HepG2 (cell line): Measurements from ENCODE around the gene PMM2. TPM values are rescaled to one million over a fixed set of nuclear protein-coding genes. Genes with fewer than 3 reads are reported as not detected.

ENCODE experiments used
- ATAC-seq: fragments of 200-7000 bp; cut with Tn5 transposase; 3 replicates; pipeline ENCODE4 v1.9.1; 2020; ENCODE audit warnings: mild to moderate bottlenecking, moderate library complexity
- BruUV-seq: library from RNA; stranded (reverse); fragments of 400-500 nt; replicated peaks from 2 replicates; lab custom pipeline; 2021; lab: Mats Ljungman, UMichigan
- CTCF ChIA-PET: fragments of 300-600 bp; formaldehyde crosslinking; extraction: SDS; loops from one replicate; lab custom pipeline; 2021; ENCODE audit warnings: low total read pairs, inconsistent platforms, low intra/inter-chr PET ratio; lab: Yijun Ruan, JAX
- POLR2A ChIA-PET: fragments of 350-600 bp; sonication (Branson Sonifier 250); formaldehyde crosslinking; loops from one replicate; lab custom pipeline; 2020; ENCODE audit warnings: antibody characterized with exemption, inconsistent platforms; lab: Yijun Ruan, JAX
- DNase-seq: peaks from one replicate; pipeline ENCODE4 v3.0.0-alpha.2; 2015; ENCODE audit warnings: low spot score
- FAIRE-seq: peaks from 3 replicates; lab custom pipeline; 2011; peaks lifted over from hg19 to GRCh38; lab: Jason Lieb, UNC
- H2AFZ ChIP-seq: one replicate; pipeline ENCODE4 v1.6.1; 2011; ENCODE audit warnings: low read length, inconsistent platforms
- H3K27ac ChIP-seq: fragments of 300-600 bp; 3 replicates; pipeline ENCODE4 v1.8.0; 2011; ENCODE audit warnings: mixed run types, mild to moderate bottlenecking, mixed read lengths, low read length, inconsistent platforms; ENCODE audit not compliant: insufficient read depth; ENCODE audit errors: extremely low read length
- H3K27me3 ChIP-seq, 2 experiments: fragments of 200-600 bp in 1 of 2; 2 replicates in 1 of 2; 3 replicates in 1 of 2; pipeline versions ENCODE4 v1.6.0 to v1.8.0; 2011; ENCODE audit warnings: low read length in 2 of 2, mild to moderate bottlenecking in 2 of 2, moderate library complexity in 2 of 2, inconsistent platforms in 1 of 2; ENCODE audit not compliant: insufficient read depth in 2 of 2, control insufficient read depth in 1 of 2
- H3K36me3 ChIP-seq, 2 experiments: fragments of 200-600 bp in 1 of 2; replicated peaks in 1 of 2; 2 replicates in 1 of 2; 3 replicates in 1 of 2; pipeline versions ENCODE4 v1.5.1 to v1.8.0; 2011; ENCODE audit warnings: low read length in 2 of 2, inconsistent platforms in 1 of 2; ENCODE audit not compliant: insufficient read depth in 2 of 2, control insufficient read depth in 1 of 2
- H3K4me1 ChIP-seq: 2 replicates; pipeline ENCODE4 v1.5.1; 2012; ENCODE audit warnings: low read length, inconsistent platforms; ENCODE audit not compliant: insufficient read depth
- H3K4me2 ChIP-seq: 2 replicates; pipeline ENCODE4 v1.6.0; 2011; ENCODE audit warnings: low read depth, low read length, inconsistent platforms
- H3K4me3 ChIP-seq, 3 experiments: fragments of 200-600 bp in 1 of 3; sonication (generic), shearing (Covaris generic) in 1 of 3; replicated peaks in 1 of 3; 2 replicates each; pipeline ENCODE4 v1.5.1; 2011 to 2016; ENCODE audit warnings: low read length in 3 of 3, inconsistent platforms in 2 of 3, low read depth in 2 of 3, mild to moderate bottlenecking in 2 of 3, control low read depth in 1 of 3, mixed read lengths in 1 of 3; ENCODE audit not compliant: insufficient read depth in 1 of 3
- H3K79me2 ChIP-seq: one replicate; pipeline ENCODE4 v1.6.1; 2011; ENCODE audit warnings: low read length, inconsistent platforms; ENCODE audit not compliant: insufficient read depth
- H3K9ac ChIP-seq: 2 replicates; pipeline ENCODE4 v1.6.0; 2011; ENCODE audit warnings: mild to moderate bottlenecking, low read depth, low read length, inconsistent platforms; ENCODE audit not compliant: insufficient read depth
- H3K9me3 ChIP-seq: 2 replicates; pipeline ENCODE4 v1.5.1; 2012; ENCODE audit warnings: mild to moderate bottlenecking, low read length
- H4K20me1 ChIP-seq: 2 replicates; pipeline ENCODE4 v1.6.0; 2011; ENCODE audit warnings: inconsistent platforms, mild to moderate bottlenecking, low read length, moderate library complexity; ENCODE audit not compliant: insufficient read depth
- ARNT2 ChIP-seq: sonication (generic); formaldehyde crosslinking; IDR thresholded peaks from 2 replicates; pipeline ENCODE4 v1.8.0; 2022; ENCODE audit warnings: mild to moderate bottlenecking, low read depth, missing genetic modification reagents, moderate library complexity
- ATRX ChIP-seq: sonication (generic); formaldehyde crosslinking; IDR thresholded peaks from 2 replicates; pipeline ENCODE4 v1.4.0; 2020; ENCODE audit warnings: missing genetic modification reagents, borderline replicate concordance
- CBFB ChIP-seq: sonication (generic); formaldehyde crosslinking; IDR thresholded peaks from 2 replicates; pipeline ENCODE4 v1.4.0; 2020; ENCODE audit warnings: missing genetic modification reagents
- MAX ChIP-seq: IDR thresholded peaks from 2 replicates; pipeline ENCODE4 v1.6.1; 2012; ENCODE audit warnings: inconsistent platforms
- NFE2L1 ChIP-seq: sonication (generic); formaldehyde crosslinking; IDR thresholded peaks from 2 replicates; pipeline ENCODE4 v1.4.0; 2020; ENCODE audit warnings: missing genetic modification reagents, mild to moderate bottlenecking, borderline replicate concordance
- PITX1 ChIP-seq: sonication (generic); formaldehyde crosslinking; IDR thresholded peaks from 2 replicates; pipeline ENCODE4 v1.5.1; 2020; ENCODE audit warnings: mild to moderate bottlenecking, missing genetic modification reagents
- RAD21 ChIP-seq: fragments of 450-650 bp; formaldehyde crosslinking; IDR thresholded peaks from 2 replicates; pipeline ENCODE4 v1.5.0; 2020; ENCODE audit warnings: mild to moderate bottlenecking
- RBAK ChIP-seq: sonication (generic); formaldehyde crosslinking; IDR thresholded peaks from 2 replicates; pipeline ENCODE4 v1.5.1; 2020; ENCODE audit warnings: mild to moderate bottlenecking, missing genetic modification reagents
- RFXAP ChIP-seq: sonication (generic); formaldehyde crosslinking; IDR thresholded peaks from 2 replicates; pipeline ENCODE4 v1.4.0; 2020; ENCODE audit warnings: missing genetic modification reagents, borderline replicate concordance
- SP140L ChIP-seq: sonication (generic); formaldehyde crosslinking; IDR thresholded peaks from 2 replicates; pipeline ENCODE4 v1.4.0; 2020; ENCODE audit warnings: missing genetic modification reagents, borderline replicate concordance
- SP4 ChIP-seq: sonication (generic); formaldehyde crosslinking; IDR thresholded peaks from 2 replicates; pipeline ENCODE4 v1.8.1; 2023; ENCODE audit warnings: mild to moderate bottlenecking, missing genetic modification reagents
- TBX2 ChIP-seq: sonication (generic); formaldehyde crosslinking; IDR thresholded peaks from 2 replicates; pipeline ENCODE4 v1.5.0; 2020; ENCODE audit warnings: missing genetic modification reagents, mild to moderate bottlenecking, borderline replicate concordance
- THAP9 ChIP-seq: sonication (generic); formaldehyde crosslinking; IDR thresholded peaks from 2 replicates; pipeline ENCODE4; 2020; ENCODE audit warnings: missing genetic modification reagents, mild to moderate bottlenecking, borderline replicate concordance
- TRIM24 ChIP-seq: sonication (generic); formaldehyde crosslinking; IDR thresholded peaks from 2 replicates; pipeline ENCODE4 v1.8.0; 2022; ENCODE audit warnings: mild to moderate bottlenecking, missing genetic modification reagents
- YEATS2 ChIP-seq: sonication (generic); formaldehyde crosslinking; IDR thresholded peaks from 2 replicates; pipeline ENCODE4 v1.4.0; 2020; ENCODE audit warnings: missing genetic modification reagents, borderline replicate concordance
- ZNF143 ChIP-seq: sonication (generic); formaldehyde crosslinking; IDR thresholded peaks from 2 replicates; pipeline ENCODE4 v1.4.0; 2020; ENCODE audit warnings: missing genetic modification reagents
- ZNF543 ChIP-seq: sonication (generic); formaldehyde crosslinking; IDR thresholded peaks from 2 replicates; pipeline ENCODE4 v1.4.0; 2020; ENCODE audit warnings: mild to moderate bottlenecking, missing genetic modification reagents
- ZNF724P ChIP-seq: sonication (generic); formaldehyde crosslinking; IDR thresholded peaks from 2 replicates; pipeline ENCODE4 v1.8.0; 2022; ENCODE audit warnings: missing genetic modification reagents, borderline replicate concordance
- WGBS: methylation state at CpG from one replicate; pipeline ENCODE4 v1.1.6; 2017; ENCODE audit warnings: low lambda C conversion rate; 5-methylcytosine and 5-hydroxymethylcytosine counted together
- in situ Hi-C: cut with HindIII; loops from 2 replicates; pipeline ENCODE4 v1.10.0; 2017; ENCODE audit warnings: low pct_unique_long_range_greater_than_20kb; ENCODE audit not compliant: extremely low pct_ligation_motif_present
- intact Hi-C: fragments of 100-400 bp; cut with micrococcal nuclease; formaldehyde crosslinking; loops from one replicate; pipeline ENCODE4 v1.10.0; 2022; ENCODE audit not compliant: unreplicated experiment
- polyA plus RNA-seq, 8 experiments: library from polyadenylated mRNA; depleted of rRNA in 3 of 8; stranded (reverse) in 7 of 8; unstranded in 1 of 8; fragments of >200 nt; fragmentation: Illumina TruSeq in 4 of 8; extraction: Trizol in 4 of 8; gene quantifications; 2 replicates each; pipeline versions ENCODE4 v1.2.1 to v1.2.3, GENCODE V29; 2011 to 2016; ENCODE audit warnings: low read depth in 4 of 8, missing spikeins in 1 of 8, mixed read lengths in 1 of 8; ENCODE audit not compliant: insufficient read depth in 1 of 8
- total RNA-seq, 5 experiments: library from RNA; depleted of rRNA; stranded (reverse); fragments of >200 nt; fragmentation: Illumina TruSeq; extraction: Trizol; gene quantifications; 2 replicates each; pipeline ENCODE4 v1.2.3, GENCODE V29; 2016; ENCODE audit warnings: low read depth in 1 of 5
- TF ChIP-seq, protein P1 (sequence below): sonication (generic); formaldehyde crosslinking; IDR thresholded peaks from 2 replicates; pipeline ENCODE4 v1.8.0; 2022; ENCODE audit warnings: low read depth, missing genetic modification reagents

The PMM2 gene
- total and polyA plus RNA-seq, 2 of the 13 experiments (the other 11 are each of a cell fraction or from before 2014, with no cell fraction given), result 52.2 to 93.7 TPM

DNA sequence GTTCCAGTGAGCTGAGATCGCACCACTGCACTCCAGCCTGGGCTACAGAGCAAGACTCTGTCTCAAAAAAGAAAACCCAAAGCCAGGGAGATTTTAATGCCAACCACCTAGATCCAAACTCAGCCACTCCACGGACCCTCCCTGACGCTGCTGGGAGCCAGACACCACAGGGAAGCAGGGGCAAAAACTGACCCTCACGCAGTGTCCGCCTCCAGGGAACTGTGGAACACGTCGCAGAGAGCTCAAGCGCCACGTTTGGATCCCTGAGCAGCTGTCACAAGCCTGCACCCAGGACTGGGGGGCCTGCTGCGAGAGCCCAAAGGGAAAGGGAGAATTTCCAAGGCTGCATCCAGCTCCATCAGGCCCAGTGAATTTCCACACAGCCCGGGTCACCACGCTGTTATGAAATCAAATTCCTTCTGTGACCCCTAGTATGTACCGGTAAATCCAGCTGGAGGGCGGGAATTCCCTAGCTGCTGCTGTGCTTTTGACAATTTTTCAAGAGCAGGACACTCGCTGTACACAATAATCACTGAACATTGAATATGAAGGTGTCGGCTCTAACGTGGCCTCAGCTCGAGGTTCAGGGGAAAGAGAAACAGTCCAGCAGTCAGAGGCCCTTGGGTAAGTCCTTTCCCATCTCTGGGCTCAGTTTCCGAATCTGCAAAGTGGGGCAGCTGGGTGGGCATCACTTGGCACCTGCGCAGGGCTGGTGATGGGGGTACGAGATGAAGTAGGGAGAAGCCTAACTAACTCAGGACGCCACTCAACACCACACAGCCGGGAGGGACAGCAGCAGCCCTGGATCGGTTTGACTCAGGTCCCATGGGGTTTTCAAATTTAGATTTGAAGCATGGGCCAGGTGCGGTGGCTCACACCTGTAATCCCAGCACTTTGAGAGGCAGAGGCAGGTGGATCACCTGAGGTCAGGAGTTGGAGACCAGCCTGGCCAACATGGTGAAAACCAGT is 62.6 kb downstream of the PMM2 start:
- peaks cover 66% of the 10 kb centered on the region for H3K79me2 ChIP-seq
- intact Hi-C loops, result loop anchor here (5.0 kb wide), 1 partner anchor 183 kb away; no protein-coding TSS in a partner anchor
- peaks cover 29 to 36% of the 10 kb centered on the region in 2 experiments for H3K36me3 ChIP-seq
- BruUV-seq, result no TSS peak
- peak overlapping the region; percentile 61 for H3K4me2 ChIP-seq
- no peaks in the 10 kb centered on the region for H3K27me3 ChIP-seq
- H3K9ac ChIP-seq, result 0 out of 2 replicates have a peak overlapping the region, but pooled peaks have one; percentile 24
- H3K4me3 ChIP-seq, result peak overlapping the region in 1 of 3 experiments; percentile 41; a peak in 2 of 6 replicates
- ATAC-seq (peak; percentile 2), DNase-seq (peak; percentile 96), FAIRE-seq (peak; percentile 88)
- POLR2A ChIA-PET, result interaction anchor here (0.5 to 3.5 kb wide), 13 partner anchors 8 to 1502 kb away, joined by 3 to 46 read pairs (median 3); partner anchors contain the start of genes CARHSP1, PMM2 and TMEM186
- peak overlapping the region; percentile 68 for H3K27ac ChIP-seq
- in situ Hi-C loops, result no loop called here
- H4K20me1 ChIP-seq, result peaks cover 39% of the 10 kb centered on the region; the same call in 1 of the 2 replicates
- H3K9me3 ChIP-seq, result no peaks in the 10 kb centered on the region
- 38% methylated on average over 22 of the region's 25 CpGs for WGBS
- H2AFZ ChIP-seq, result no peak overlapping the region
- CTCF ChIA-PET, result no interaction called here
- H3K4me1 ChIP-seq, result peaks cover 63% of the 10 kb centered on the region
- TF ChIP-seq YEATS2 (peak; percentile 63; the same call in 1 of the 2 replicates), CBFB (CRISPR knock-in tag) (peak; percentile 85), NFE2L1 (CRISPR knock-in tag) (no peak), RBAK (CRISPR knock-in tag) (0 out of 2 replicates have a peak, but pooled peaks have one; percentile 49), RAD21 (peak; percentile 58), TBX2 (peak; percentile 75), ZNF724P (CRISPR knock-in tag) (no peak), ARNT2 (CRISPR knock-in tag) (no peak; the same call in 1 of the 2 replicates), ZNF543 (CRISPR knock-in tag) (peak; percentile 57; the same call in 1 of the 2 replicates), MAX (no peak), RFXAP (peak; percentile 84), SP4 (CRISPR knock-in tag) (peak; percentile 61), SP140L (CRISPR knock-in tag) (peak; percentile 88; the same call in 1 of the 2 replicates), ZNF143 (CRISPR knock-in tag) (peak; percentile 27; the same call in 1 of the 2 replicates), PITX1 (CRISPR knock-in tag) (peak; percentile 92), ATRX (CRISPR knock-in tag) (no peak), THAP9 (CRISPR knock-in tag) (peak; percentile 55; the same call in 1 of the 2 replicates), TRIM24 (no peak)
- TF ChIP-seq, protein P1, sequence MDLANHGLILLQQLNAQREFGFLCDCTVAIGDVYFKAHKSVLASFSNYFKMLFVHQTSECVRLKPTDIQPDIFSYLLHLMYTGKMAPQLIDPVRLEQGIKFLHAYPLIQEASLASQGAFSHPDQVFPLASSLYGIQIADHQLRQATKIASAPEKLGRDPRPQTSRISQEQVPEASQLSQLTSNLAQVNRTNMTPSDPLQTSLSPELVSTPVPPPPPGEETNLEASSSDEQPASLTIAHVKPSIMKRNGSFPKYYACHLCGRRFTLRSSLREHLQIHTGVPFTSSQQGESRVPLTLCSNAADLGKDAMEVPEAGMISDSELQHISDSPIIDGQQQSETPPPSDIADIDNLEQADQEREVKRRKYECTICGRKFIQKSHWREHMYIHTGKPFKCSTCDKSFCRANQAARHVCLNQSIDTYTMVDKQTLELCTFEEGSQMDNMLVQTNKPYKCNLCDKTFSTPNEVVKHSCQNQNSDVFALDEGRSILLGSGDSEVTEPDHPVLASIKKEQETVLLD, result peak; percentile 22; the same call in 1 of the 2 replicates
